RPMI8226 (cell line): Measurements from ENCODE around the gene VPS11.

ENCODE experiments used
- DNase-seq: peaks from one replicate; pipeline ENCODE4 v3.0.0-alpha.2; 2015

Gene VPS11

GRCh38 chr11:119126675-119127268 is 59.2 kb downstream of the VPS11 start:
- no peak for DNase-seq

GRCh38 chr11:119130662-119131061 is 63.0 kb downstream of the VPS11 start:
- no peak for DNase-seq
